ENCODE data around the gene KCNAB1.

The KCNAB1 gene

GRCh38 chr3:156293566-156293965 lies 173.2 kb downstream of the KCNAB1 start:
- DNase-seq, result no peak
- in situ Hi-C loops (cut with HindIII; ENCODE audit: low pct_ligation_motif_present, low pct_unique_long_range_greater_than_20kb, low sequenced_read_pairs), result no loop called here

DNA sequence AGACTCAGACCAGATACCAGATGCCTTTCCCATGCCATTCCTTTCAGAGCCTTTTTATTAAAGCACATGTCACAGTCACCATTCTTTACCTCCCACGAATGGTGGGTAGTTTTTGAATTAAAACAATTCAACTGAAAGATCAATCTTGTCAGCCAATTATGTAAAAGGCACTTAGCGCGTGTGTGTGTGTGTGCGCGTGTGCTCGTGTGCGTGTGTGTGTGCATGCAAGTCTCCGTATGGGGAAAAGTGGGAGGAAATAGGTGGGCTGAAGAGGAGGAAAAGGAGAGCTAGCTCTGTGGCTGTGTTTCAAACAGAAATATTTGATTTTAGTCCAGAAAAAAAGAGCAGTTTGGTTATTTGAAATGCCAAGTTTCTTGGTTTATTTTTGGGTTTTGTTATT lies 177.2 kb downstream of the KCNAB1 start:
- DNase-seq, result no peak
- in situ Hi-C loops (cut with HindIII; ENCODE audit: low pct_ligation_motif_present, low pct_unique_long_range_greater_than_20kb, low sequenced_read_pairs), result no loop called here

- no peak for DNase-seq
- in situ Hi-C loops (cut with HindIII; ENCODE audit: low pct_ligation_motif_present, low pct_unique_long_range_greater_than_20kb, low sequenced_read_pairs), result no loop called here
Measured at GRCh38 chr3:156298014-156298413, 177.6 kb downstream of the KCNAB1 start.

DNA sequence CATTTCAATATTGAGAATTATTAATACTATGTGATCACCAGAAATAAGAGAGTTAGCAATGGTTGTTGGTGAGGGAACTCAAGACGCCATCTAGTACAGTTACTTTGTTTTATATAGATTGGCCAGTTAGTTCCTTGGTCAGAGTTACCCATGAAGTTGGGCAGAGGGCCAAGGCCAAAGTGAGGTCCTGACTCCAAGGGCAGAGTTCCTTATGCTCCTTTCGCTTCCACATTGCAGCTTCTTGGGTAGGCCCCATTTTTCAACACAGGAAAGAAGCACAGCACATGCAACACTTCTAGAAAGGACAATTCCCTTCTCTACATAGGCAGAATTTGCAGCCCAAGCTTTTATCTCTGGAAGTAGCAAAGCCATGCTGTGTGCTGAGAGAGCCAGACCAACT lies 178.6 kb downstream of the KCNAB1 start:
- no peak for DNase-seq
- in situ Hi-C loops (cut with HindIII; ENCODE audit: low pct_ligation_motif_present, low pct_unique_long_range_greater_than_20kb, low sequenced_read_pairs), result no loop called here

GRCh38 chr3:156299569-156299968 lies 179.2 kb downstream of the KCNAB1 start:
- DNase-seq, result no peak
- in situ Hi-C loops (cut with HindIII; ENCODE audit: low pct_ligation_motif_present, low pct_unique_long_range_greater_than_20kb, low sequenced_read_pairs), result no loop called here

- no peak for DNase-seq
- in situ Hi-C loops (cut with HindIII; ENCODE audit: low pct_ligation_motif_present, low pct_unique_long_range_greater_than_20kb, low sequenced_read_pairs), result no loop called here
Measured at GRCh38 chr3:156300371-156300770, 180.0 kb downstream of the KCNAB1 start.

- no peak for DNase-seq
- in situ Hi-C loops (cut with HindIII; ENCODE audit: low pct_ligation_motif_present, low pct_unique_long_range_greater_than_20kb, low sequenced_read_pairs), result no loop called here
Measured at GRCh38 chr3:156300929-156301840, 180.8 kb downstream of the KCNAB1 start.

DNA sequence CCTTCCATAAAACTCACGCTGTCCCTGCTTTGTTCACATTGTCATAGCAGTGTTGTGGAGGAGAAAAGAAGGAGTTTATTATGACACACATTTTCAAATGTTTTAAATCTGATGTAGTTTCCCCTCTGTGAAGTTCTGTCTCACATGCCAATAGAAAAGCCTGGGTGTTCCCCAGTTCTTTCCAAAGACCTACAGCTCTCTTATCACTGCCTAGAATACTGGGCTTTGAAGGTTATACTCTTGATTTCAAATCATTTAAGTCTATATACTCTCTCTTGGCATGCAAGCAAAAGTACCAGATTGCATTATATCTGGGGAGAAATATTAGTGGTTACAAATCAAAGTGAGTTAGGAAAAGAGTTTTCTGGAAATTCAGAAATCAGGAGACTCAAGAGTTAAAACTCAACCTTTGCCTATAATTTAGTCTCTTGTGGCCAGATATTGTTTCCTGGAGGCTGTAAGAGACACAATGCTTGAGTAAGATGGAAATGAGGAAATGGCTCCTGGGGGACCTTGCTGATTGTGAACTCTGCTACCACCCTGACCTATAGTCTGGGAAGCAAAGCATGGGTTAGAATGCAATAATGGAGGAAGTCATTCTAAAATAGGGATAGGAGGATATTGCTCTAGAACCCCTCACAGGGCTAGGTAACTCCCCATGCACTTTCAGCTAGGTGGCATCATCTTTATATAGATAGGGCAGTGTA lies 182.8 kb downstream of the KCNAB1 start:
- no peak for DNase-seq
- in situ Hi-C loops (cut with HindIII; ENCODE audit: low pct_ligation_motif_present, low pct_unique_long_range_greater_than_20kb, low sequenced_read_pairs), result no loop called here

GRCh38 chr3:156304406-156304805 lies 184.0 kb downstream of the KCNAB1 start:
- in situ Hi-C loops (cut with HindIII; ENCODE audit: low pct_ligation_motif_present, low pct_unique_long_range_greater_than_20kb, low sequenced_read_pairs), result no loop called here
- DNase-seq, result no peak

GRCh38 chr3:156305672-156306071 lies 185.3 kb downstream of the KCNAB1 start:
- DNase-seq, result no peak
- in situ Hi-C loops (cut with HindIII; ENCODE audit: low pct_ligation_motif_present, low pct_unique_long_range_greater_than_20kb, low sequenced_read_pairs), result no loop called here

DNA sequence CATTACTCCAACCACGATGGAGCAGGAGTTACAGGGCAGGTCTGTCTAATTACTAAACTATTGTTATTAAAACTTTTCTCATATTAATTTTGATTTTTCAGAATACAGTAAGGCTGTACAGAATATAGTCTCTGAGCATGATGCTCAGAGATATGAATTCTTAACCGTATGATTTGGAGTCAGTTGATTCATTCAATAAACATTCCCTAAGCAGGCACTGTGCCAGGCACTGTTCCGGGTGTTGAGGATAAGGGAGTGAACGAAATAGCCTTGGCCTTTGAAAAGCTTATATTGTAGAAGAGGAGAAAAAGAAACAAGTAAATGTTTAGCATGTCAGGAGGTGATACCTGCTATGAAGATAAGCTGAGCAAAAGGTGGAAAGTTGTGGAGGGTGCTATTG lies 187.3 kb downstream of the KCNAB1 start:
- no peak for DNase-seq
- in situ Hi-C loops (cut with HindIII; ENCODE audit: low pct_ligation_motif_present, low pct_unique_long_range_greater_than_20kb, low sequenced_read_pairs), result no loop called here

DNA sequence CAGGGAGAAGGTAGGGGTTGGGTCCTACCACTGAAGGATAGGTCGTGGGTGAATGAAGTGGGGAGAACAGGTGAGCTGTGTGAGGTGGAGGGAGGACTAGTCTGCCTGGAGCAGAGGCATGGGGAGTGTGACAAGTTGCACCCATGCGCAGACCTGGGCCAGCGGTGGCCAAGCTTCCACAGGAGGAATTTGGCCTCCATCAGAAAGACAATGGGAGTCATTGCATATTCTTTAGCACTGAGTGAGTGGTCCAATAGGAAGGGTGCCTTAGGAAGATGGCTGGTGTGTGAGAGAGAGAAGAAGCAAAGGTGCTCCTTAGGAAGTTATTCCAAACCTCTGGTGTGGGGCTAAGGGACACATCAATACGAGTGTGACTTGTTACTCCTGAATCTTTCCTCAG lies 191.1 kb downstream of the KCNAB1 start:
- in situ Hi-C loops (cut with HindIII; ENCODE audit: low pct_ligation_motif_present, low pct_unique_long_range_greater_than_20kb, low sequenced_read_pairs), result no loop called here
- DNase-seq, result no peak

- no peak for DNase-seq
- in situ Hi-C loops (cut with HindIII; ENCODE audit: low pct_ligation_motif_present, low pct_unique_long_range_greater_than_20kb, low sequenced_read_pairs), result no loop called here
Measured at GRCh38 chr3:156311930-156312329, 191.6 kb downstream of the KCNAB1 start.

DNA sequence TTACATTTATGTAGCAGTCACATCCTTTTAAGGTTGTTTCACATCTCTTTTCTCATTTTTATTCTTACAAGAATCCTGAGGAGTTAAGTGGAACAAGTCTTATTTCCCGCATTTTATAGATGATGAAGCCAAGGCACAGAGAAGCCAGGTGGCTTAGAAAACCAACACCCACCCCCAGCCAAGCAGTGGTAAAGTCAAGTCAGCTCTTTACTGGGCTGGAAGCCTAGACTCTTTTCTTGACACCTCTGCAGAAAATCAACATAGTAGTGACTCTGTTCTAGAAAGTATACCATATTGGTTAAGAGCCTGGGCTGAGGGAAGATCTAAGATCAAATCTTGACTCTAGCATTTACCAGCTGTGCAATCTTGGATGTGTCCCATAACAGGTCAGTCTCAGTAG lies 195.7 kb downstream of the KCNAB1 start:
- in situ Hi-C loops (cut with HindIII; ENCODE audit: low pct_ligation_motif_present, low pct_unique_long_range_greater_than_20kb, low sequenced_read_pairs), result no loop called here
- DNase-seq, result no peak

DNA sequence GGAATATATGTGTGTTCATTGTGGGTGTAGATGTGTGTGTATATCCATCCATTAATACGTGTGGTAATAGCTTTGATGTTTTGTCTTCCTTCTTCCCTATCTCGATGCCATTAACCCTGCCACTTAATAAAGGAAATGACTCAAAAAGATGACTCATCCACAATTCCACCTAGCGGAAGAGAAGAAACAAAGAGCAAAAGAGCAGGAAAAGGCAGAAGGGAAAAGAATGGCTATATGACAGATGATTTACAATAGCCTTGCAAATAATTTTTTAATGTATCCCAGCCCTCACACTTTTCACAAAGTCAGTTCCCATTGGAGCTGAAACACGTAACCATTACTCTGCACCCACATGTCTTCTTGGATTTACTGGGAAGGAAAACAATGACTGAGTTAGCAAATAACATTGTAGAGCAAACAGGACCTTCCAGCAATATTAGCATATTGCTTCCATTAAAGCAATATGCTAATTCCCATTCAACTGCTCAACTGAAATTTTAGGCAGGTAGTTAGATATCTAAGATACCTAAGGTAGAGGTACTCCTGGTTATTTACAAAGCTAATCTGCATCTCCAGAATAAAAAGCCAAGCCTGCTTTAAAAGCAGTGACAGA lies 197.2 kb downstream of the KCNAB1 start:
- DNase-seq, result peak; percentile 27
- in situ Hi-C loops (cut with HindIII; ENCODE audit: low pct_ligation_motif_present, low pct_unique_long_range_greater_than_20kb, low sequenced_read_pairs), result no loop called here

GRCh38 chr3:156321945-156322344 lies 201.6 kb downstream of the KCNAB1 start:
- in situ Hi-C loops (cut with HindIII; ENCODE audit: low pct_ligation_motif_present, low pct_unique_long_range_greater_than_20kb, low sequenced_read_pairs), result no loop called here
- no peak for DNase-seq

- DNase-seq, result no peak
- in situ Hi-C loops (cut with HindIII; ENCODE audit: low pct_ligation_motif_present, low pct_unique_long_range_greater_than_20kb, low sequenced_read_pairs), result no loop called here
Measured at GRCh38 chr3:156323466-156323865, 203.1 kb downstream of the KCNAB1 start.

- in situ Hi-C loops (cut with HindIII; ENCODE audit: low pct_ligation_motif_present, low pct_unique_long_range_greater_than_20kb, low sequenced_read_pairs), result no loop called here
- no peak for DNase-seq
Measured at GRCh38 chr3:156330415-156330814, 210.0 kb downstream of the KCNAB1 start.

GRCh38 chr3:156332304-156332703 lies 211.9 kb downstream of the KCNAB1 start:
- in situ Hi-C loops (cut with HindIII; ENCODE audit: low pct_ligation_motif_present, low pct_unique_long_range_greater_than_20kb, low sequenced_read_pairs), result no loop called here
- no peak for DNase-seq
